RKO (cell line): ENCODE results near the gene IRF1.
A peak's percentile ranks its signal among the peaks of the same experiment; 100 is the strongest.
"Not testable (repeated sequence)": the region's sequence is repeated elsewhere in the genome, so short reads cannot be mapped to it uniquely, and the experiment has no call there.

Experiments used
- DNase-seq: peaks from one replicate; pipeline ENCODE4 v3.0.0-alpha.2; 2016; ENCODE audit warnings: low spot score

The IRF1 gene

GRCh38 chr5:132490484-132491367 is at the start of gene IRF1:
Gene IRF1 (minus strand): TSS chr5:132490773. CDS start chr5:132489478, 1,295 bp downstream.
- DNase-seq: peak; percentile 93

GRCh38 chr5:132540149-132540548 is 49.6 kb upstream of the IRF1 start:
- DNase-seq: no peak

- no peak for DNase-seq
Measured at GRCh38 chr5:132539716-132540115, 49.1 kb upstream of the IRF1 start.

GRCh38 chr5:132530946-132531345 is 40.4 kb upstream of the IRF1 start:
- no peak for DNase-seq

GRCh38 chr5:132528866-132529634 is 38.5 kb upstream of the IRF1 start:
- DNase-seq: no peak

GRCh38 chr5:132528021-132528420 is 37.4 kb upstream of the IRF1 start:
- DNase-seq: no peak

GRCh38 chr5:132526974-132527564 is 36.5 kb upstream of the IRF1 start:
- peak; percentile 61 for DNase-seq

GRCh38 chr5:132526290-132526973 is 35.9 kb upstream of the IRF1 start:
- peak; percentile 56 for DNase-seq

- no peak for DNase-seq
Measured at GRCh38 chr5:132525299-132525724, 34.7 kb upstream of the IRF1 start.

- not testable (repeated sequence) for DNase-seq
Measured at GRCh38 chr5:132524877-132525276, 34.3 kb upstream of the IRF1 start.

GRCh38 chr5:132522067-132522466 is 31.5 kb upstream of the IRF1 start:
- DNase-seq: not testable (repeated sequence)

- DNase-seq: not testable (repeated sequence)
Measured at GRCh38 chr5:132513618-132514336, 23.2 kb upstream of the IRF1 start.

- DNase-seq: no peak
Measured at GRCh38 chr5:132510076-132510475, 19.5 kb upstream of the IRF1 start.

GRCh38 chr5:132506094-132506692 is 15.6 kb upstream of the IRF1 start:
- peak; percentile 76 for DNase-seq

GRCh38 chr5:132505641-132506040 is 15.1 kb upstream of the IRF1 start:
- DNase-seq: no peak

GRCh38 chr5:132504746-132505145 is 14.2 kb upstream of the IRF1 start:
- no peak for DNase-seq

- no peak for DNase-seq
Measured at GRCh38 chr5:132503244-132503643, 12.7 kb upstream of the IRF1 start.

- DNase-seq: no peak
Measured at GRCh38 chr5:132501961-132502931, 11.7 kb upstream of the IRF1 start.

GRCh38 chr5:132501629-132501956 is 11.0 kb upstream of the IRF1 start:
- no peak for DNase-seq
